HEK293 (cell line): ENCODE results near the gene SUPT3H.

Source experiments
- CTCF ChIA-PET: fragments of 350-600 bp; formaldehyde crosslinking; extraction: SDS; loops from one replicate; lab custom pipeline; 2021; ENCODE audit warnings: antibody characterized with exemption; lab: Yijun Ruan, JAX
- POLR2A ChIA-PET: fragments of 300-600 bp; formaldehyde crosslinking; extraction: SDS; loops from one replicate; lab custom pipeline; 2020; ENCODE audit warnings: antibody characterized with exemption, inconsistent platforms; lab: Yijun Ruan, JAX
- H3K27ac ChIP-seq: fragments of 200-500 bp; sonication (Bioruptor generic); 2 replicates; pipeline ENCODE4 v1.5.1; 2014; ENCODE audit warnings: low read depth, low read length, control low read depth, inconsistent platforms; ENCODE audit errors: extremely low read depth
- H3K36me3 ChIP-seq, 2 experiments: fragments of 200-500 bp in 1 of 2; sonication (Bioruptor generic) in 1 of 2; 1 replicate in 1 of 2; 2 replicates in 1 of 2; pipeline ENCODE4 v1.5.1; 2014 to 2017; ENCODE audit warnings: inconsistent platforms in 2 of 2, low read length in 2 of 2; ENCODE audit not compliant: control insufficient read depth in 2 of 2, insufficient read depth in 1 of 2
- H3K4me1 ChIP-seq: fragments of 200-500 bp; sonication (Bioruptor generic); 2 replicates; pipeline ENCODE4 v1.5.1; 2014; ENCODE audit warnings: mild to moderate bottlenecking, low read length, inconsistent platforms; ENCODE audit not compliant: control insufficient read depth, insufficient read depth
- H3K4me3 ChIP-seq: 2 replicates; pipeline ENCODE4 v1.5.1; 2011; ENCODE audit warnings: low read depth, mild to moderate bottlenecking, control low read depth, low read length, moderate library complexity
- H3K9me3 ChIP-seq: fragments of 200-500 bp; sonication (Bioruptor generic); 2 replicates; pipeline ENCODE4 v1.5.1; 2014; ENCODE audit warnings: low read depth, low read length, inconsistent platforms; ENCODE audit not compliant: control insufficient read depth, insufficient read depth
- AEBP2 ChIP-seq: fragments of 450-650 bp; formaldehyde crosslinking; IDR thresholded peaks from 2 replicates; pipeline ENCODE4 v1.5.1; 2016; ENCODE audit warnings: missing biosample characterization, missing genetic modification characterization, borderline replicate concordance
- PRDM10 ChIP-seq: fragments of 450-650 bp; formaldehyde crosslinking; IDR thresholded peaks from 2 replicates; pipeline ENCODE4 v1.5.1; 2016; ENCODE audit warnings: missing biosample characterization, missing genetic modification characterization
- PRDM2 ChIP-seq: fragments of 450-650 bp; formaldehyde crosslinking; IDR thresholded peaks from 2 replicates; pipeline ENCODE4 v1.5.1; 2016; ENCODE audit warnings: missing biosample characterization, missing genetic modification characterization, borderline replicate concordance
- PRDM4 ChIP-seq: fragments of 450-650 bp; formaldehyde crosslinking; IDR thresholded peaks from 2 replicates; pipeline ENCODE4 v1.5.1; 2017; ENCODE audit warnings: missing biosample characterization, missing genetic modification characterization
- ZBTB8A ChIP-seq: fragments of 450-650 bp; formaldehyde crosslinking; IDR thresholded peaks from 2 replicates; pipeline ENCODE4 v1.5.1; 2016; ENCODE audit warnings: missing biosample characterization, missing genetic modification characterization
- ZFHX2 ChIP-seq: fragments of 450-650 bp; formaldehyde crosslinking; conservative IDR thresholded peaks from 2 replicates; pipeline ENCODE4 v1.5.1; 2016; ENCODE audit warnings: missing biosample characterization, missing genetic modification characterization
- ZNF10 ChIP-seq: fragments of 450-650 bp; formaldehyde crosslinking; IDR thresholded peaks from 2 replicates; pipeline ENCODE4 v1.5.1; 2017; ENCODE audit warnings: missing biosample characterization, missing genetic modification characterization
- ZNF138 ChIP-seq: fragments of 450-650 bp; formaldehyde crosslinking; IDR thresholded peaks from 2 replicates; pipeline ENCODE4 v1.5.1; 2016; ENCODE audit warnings: missing biosample characterization, missing genetic modification characterization, borderline replicate concordance
- ZNF341 ChIP-seq: fragments of 450-650 bp; formaldehyde crosslinking; IDR thresholded peaks from 2 replicates; pipeline ENCODE4; 2016; ENCODE audit warnings: low read depth, missing biosample characterization, missing genetic modification characterization
- ZNF544 ChIP-seq: fragments of 450-650 bp; formaldehyde crosslinking; IDR thresholded peaks from 2 replicates; pipeline ENCODE4 v1.5.0; 2017; ENCODE audit warnings: missing biosample characterization, missing genetic modification characterization
- ZSCAN16 ChIP-seq: fragments of 450-650 bp; formaldehyde crosslinking; IDR thresholded peaks from 2 replicates; pipeline ENCODE4 v1.5.1; 2016; ENCODE audit warnings: missing biosample characterization, missing genetic modification characterization
- TF ChIP-seq, protein P1 (sequence below): fragments of 450-650 bp; formaldehyde crosslinking; IDR thresholded peaks from 2 replicates; pipeline ENCODE4 v1.5.1; 2016; ENCODE audit warnings: missing biosample characterization, missing genetic modification characterization
- TF ChIP-seq, protein P2 (sequence below): fragments of 450-650 bp; formaldehyde crosslinking; IDR thresholded peaks from 2 replicates; pipeline ENCODE4 v1.5.1; 2016; ENCODE audit warnings: missing biosample characterization, missing genetic modification characterization

The SUPT3H gene

GRCh38 chr6:45420909-45421708, 43.4 kb upstream of the SUPT3H start (continued):
- TF ChIP-seq ZNF341, result peak; percentile 48
- TF ChIP-seq PRDM2 (tag by site-specific recombination), result no peak
- TF ChIP-seq PRDM4 (tag by site-specific recombination), result 0 out of 2 replicates have a peak, but pooled peaks have one; percentile 1
- TF ChIP-seq ZSCAN16, result no peak
- TF ChIP-seq, protein P1, sequence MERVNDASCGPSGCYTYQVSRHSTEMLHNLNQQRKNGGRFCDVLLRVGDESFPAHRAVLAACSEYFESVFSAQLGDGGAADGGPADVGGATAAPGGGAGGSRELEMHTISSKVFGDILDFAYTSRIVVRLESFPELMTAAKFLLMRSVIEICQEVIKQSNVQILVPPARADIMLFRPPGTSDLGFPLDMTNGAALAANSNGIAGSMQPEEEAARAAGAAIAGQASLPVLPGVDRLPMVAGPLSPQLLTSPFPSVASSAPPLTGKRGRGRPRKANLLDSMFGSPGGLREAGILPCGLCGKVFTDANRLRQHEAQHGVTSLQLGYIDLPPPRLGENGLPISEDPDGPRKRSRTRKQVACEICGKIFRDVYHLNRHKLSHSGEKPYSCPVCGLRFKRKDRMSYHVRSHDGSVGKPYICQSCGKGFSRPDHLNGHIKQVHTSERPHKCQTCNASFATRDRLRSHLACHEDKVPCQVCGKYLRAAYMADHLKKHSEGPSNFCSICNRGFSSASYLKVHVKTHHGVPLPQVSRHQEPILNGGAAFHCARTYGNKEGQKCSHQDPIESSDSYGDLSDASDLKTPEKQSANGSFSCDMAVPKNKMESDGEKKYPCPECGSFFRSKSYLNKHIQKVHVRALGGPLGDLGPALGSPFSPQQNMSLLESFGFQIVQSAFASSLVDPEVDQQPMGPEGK, result peak; percentile 50; the same call in 1 of the 2 replicates

GRCh38 chr6:45420083-45420908, 42.6 kb upstream of the SUPT3H start:
- Histone ChIP-seq H3K4me3 (peak overlapping the region; percentile 87), H3K9me3 (no peaks in the 10 kb centered on the region), H3K4me1 (peaks cover 25% of the 10 kb centered on the region), H3K27ac (no peak overlapping the region), H3K36me3 (no peaks in the 10 kb centered on the region)
- ChIA-PET CTCF (interaction anchor here (0.6 to 1.8 kb wide), 7 partner anchors 8 to 829 kb away, joined by 3 to 4 read pairs (median 3); no protein-coding TSS in a partner anchor), POLR2A (interaction anchor here (0.5 to 1.3 kb wide), 3 partner anchors 13 to 763 kb away, joined by 3 to 5 read pairs (median 3); no protein-coding TSS in a partner anchor)
- TF ChIP-seq PRDM10 (tag by site-specific recombination) (peak; percentile 77), ZNF138 (no peak), AEBP2 (tag by site-specific recombination) (no peak), ZNF10 (tag by site-specific recombination) (peak; percentile 35; the same call in 1 of the 2 replicates), ZNF544 (tag by site-specific recombination) (no peak), ZFHX2 (tag by site-specific recombination) (peak; percentile 76), ZBTB8A (tag by site-specific recombination) (peak; percentile 58)
- TF ChIP-seq, protein P2, sequence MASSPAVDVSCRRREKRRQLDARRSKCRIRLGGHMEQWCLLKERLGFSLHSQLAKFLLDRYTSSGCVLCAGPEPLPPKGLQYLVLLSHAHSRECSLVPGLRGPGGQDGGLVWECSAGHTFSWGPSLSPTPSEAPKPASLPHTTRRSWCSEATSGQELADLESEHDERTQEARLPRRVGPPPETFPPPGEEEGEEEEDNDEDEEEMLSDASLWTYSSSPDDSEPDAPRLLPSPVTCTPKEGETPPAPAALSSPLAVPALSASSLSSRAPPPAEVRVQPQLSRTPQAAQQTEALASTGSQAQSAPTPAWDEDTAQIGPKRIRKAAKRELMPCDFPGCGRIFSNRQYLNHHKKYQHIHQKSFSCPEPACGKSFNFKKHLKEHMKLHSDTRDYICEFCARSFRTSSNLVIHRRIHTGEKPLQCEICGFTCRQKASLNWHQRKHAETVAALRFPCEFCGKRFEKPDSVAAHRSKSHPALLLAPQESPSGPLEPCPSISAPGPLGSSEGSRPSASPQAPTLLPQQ (tag by site-specific recombination), result no peak
